K562 treated with DMSO at 1 percent for 24 hours (cell line): ENCODE measurements around the gene TSPAN5. TPM values are rescaled to one million over a fixed set of nuclear protein-coding genes. Genes with fewer than 3 reads are reported as not detected.

Experiments
- total RNA-seq: library from RNA; unstranded; fragments of 300-600 nt; gene quantifications from 2 replicates; pipeline ENCODE4 v1.2.3, GENCODE V29; 2022; ENCODE audit warnings: low read depth; ENCODE audit not compliant: insufficient read depth

TSPAN5 gene
- 2.3 TPM in 2 replicates for total RNA-seq

GRCh38 chr4:98658287-98659105 is at the start of gene TSPAN5:
Gene TSPAN5 (minus strand): TSS chr4:98658611.

